IMR-90 (cell line): ENCODE measurements around the gene MAPKAPK5. TPM values are rescaled to one million over a fixed set of nuclear protein-coding genes. Genes with fewer than 3 reads are reported as not detected.

Source experiments
- ATAC-seq: fragments of 200-7000 bp; cut with Tn5 transposase; 2 replicates; pipeline ENCODE4 v1.9.1; 2020; ENCODE audit warnings: low read depth, mild to moderate bottlenecking, moderate library complexity
- BruUV-seq: library from RNA; stranded (reverse); fragments of 400-500 nt; replicated peaks from 2 replicates; lab custom pipeline; 2021; lab: Mats Ljungman, UMichigan
- CTCF ChIA-PET: fragments of 300-600 bp; formaldehyde crosslinking; extraction: SDS; loops from one replicate; lab custom pipeline; 2021; ENCODE audit warnings: antibody characterized with exemption; lab: Yijun Ruan, JAX
- POLR2A ChIA-PET: fragments of 300-600 bp; sonication (Branson Sonifier 250); formaldehyde crosslinking; loops from one replicate; lab custom pipeline; 2022; ENCODE audit warnings: antibody characterized with exemption; ENCODE audit not compliant: unreplicated experiment; lab: Charles Lee
- DNase-seq: peaks from one replicate; pipeline ENCODE4 v3.0.0; 2013
- H2AFZ ChIP-seq: replicated peaks from 2 replicates; pipeline ENCODE3; 2013; ENCODE audit warnings: low read length, mild to moderate bottlenecking; ENCODE audit not compliant: poor library complexity
- H2AK5ac ChIP-seq: 2 replicates; pipeline ENCODE4 v1.6.1; 2013; ENCODE audit warnings: low read depth, low read length, inconsistent platforms
- H2AK9ac ChIP-seq: replicated peaks from 2 replicates; pipeline ENCODE3; 2013; ENCODE audit warnings: mild to moderate bottlenecking, low read depth, low read length, moderate library complexity; ENCODE audit not compliant: poor library complexity
- H2BK120ac ChIP-seq: 2 replicates; pipeline ENCODE4 v1.6.1; 2013; ENCODE audit warnings: low read depth, low read length, inconsistent platforms
- H2BK15ac ChIP-seq: 3 replicates; pipeline ENCODE4 v1.6.1; 2013; ENCODE audit warnings: low read depth, low read length, inconsistent platforms
- H2BK20ac ChIP-seq: 2 replicates; pipeline ENCODE4 v1.6.1; 2013; ENCODE audit warnings: low read depth, mild to moderate bottlenecking, inconsistent platforms, low read length, moderate library complexity
- H2BK5ac ChIP-seq: 2 replicates; pipeline ENCODE4 v1.6.1; 2013; ENCODE audit warnings: mild to moderate bottlenecking, low read depth, low read length, inconsistent platforms; ENCODE audit not compliant: poor library complexity, severe bottlenecking
- H3K14ac ChIP-seq: replicated peaks from 2 replicates; pipeline ENCODE4 v1.6.1; 2013; ENCODE audit warnings: low read depth, low read length, inconsistent platforms
- H3K18ac ChIP-seq: 2 replicates; pipeline ENCODE4 v1.6.1; 2013; ENCODE audit warnings: low read depth, low read length, control low read depth
- H3K23ac ChIP-seq: 2 replicates; pipeline ENCODE4 v1.6.1; 2013; ENCODE audit warnings: low read depth, low read length, inconsistent platforms
- H3K27ac ChIP-seq: 2 replicates; pipeline ENCODE4 v1.5.1; 2013; ENCODE audit warnings: mild to moderate bottlenecking, control low read depth, low read length; ENCODE audit not compliant: insufficient read depth
- H3K27me3 ChIP-seq: 2 replicates; pipeline ENCODE4 v1.6.1; 2013; ENCODE audit warnings: low read length; ENCODE audit not compliant: control insufficient read depth, insufficient read depth
- H3K36me3 ChIP-seq: 2 replicates; pipeline ENCODE4 v1.6.1; 2013; ENCODE audit warnings: low read length, mixed read lengths; ENCODE audit not compliant: control insufficient read depth, insufficient read depth
- H3K4ac ChIP-seq: 2 replicates; pipeline ENCODE4 v1.6.1; 2013; ENCODE audit warnings: low read depth, low read length, inconsistent platforms
- H3K4me1 ChIP-seq: 2 replicates; pipeline ENCODE4 v1.6.1; 2013; ENCODE audit warnings: low read length, mixed read lengths; ENCODE audit not compliant: control insufficient read depth, insufficient read depth
- H3K4me2 ChIP-seq: 2 replicates; pipeline ENCODE4 v1.6.1; 2013; ENCODE audit warnings: low read depth, mild to moderate bottlenecking, control low read depth, low read length, moderate library complexity
- H3K4me3 ChIP-seq: 2 replicates; pipeline ENCODE4 v1.5.1; 2013; ENCODE audit warnings: low read depth, mild to moderate bottlenecking, control low read depth, low read length, moderate library complexity; ENCODE audit not compliant: insufficient read depth
- H3K56ac ChIP-seq: 2 replicates; pipeline ENCODE4 v1.6.1; 2013; ENCODE audit warnings: low read length, inconsistent platforms; ENCODE audit not compliant: insufficient read depth; ENCODE audit errors: extremely low read depth
- H3K79me1 ChIP-seq, 2 experiments: 2 replicates each; pipeline ENCODE4 v1.6.1; 2013; ENCODE audit warnings: low read length in 2 of 2, inconsistent platforms in 1 of 2, low read depth in 1 of 2
- H3K9ac ChIP-seq: 2 replicates; pipeline ENCODE4 v1.6.1; 2013; ENCODE audit warnings: low read depth, low read length, control low read depth
- H3K9me1 ChIP-seq: 2 replicates; pipeline ENCODE4 v1.6.1; 2013; ENCODE audit warnings: low read length, inconsistent platforms; ENCODE audit not compliant: insufficient read depth
- H3K9me3 ChIP-seq: 2 replicates; pipeline ENCODE4 v1.6.1; 2013; ENCODE audit warnings: low read length; ENCODE audit not compliant: control insufficient read depth, insufficient read depth
- H4K20me1 ChIP-seq: 2 replicates; pipeline ENCODE4 v1.6.1; 2013; ENCODE audit warnings: low read length, inconsistent platforms; ENCODE audit not compliant: insufficient read depth
- H4K5ac ChIP-seq: 2 replicates; pipeline ENCODE4 v1.6.1; 2013; ENCODE audit warnings: mild to moderate bottlenecking, low read depth, low read length, control low read depth
- H4K8ac ChIP-seq, 2 experiments: 2 replicates each; pipeline ENCODE4 v1.6.1; 2013; ENCODE audit warnings: low read depth in 2 of 2, low read length in 2 of 2, control low read depth in 1 of 2, inconsistent platforms in 1 of 2
- H4K91ac ChIP-seq: 2 replicates; pipeline ENCODE4 v1.6.1; 2013; ENCODE audit warnings: low read depth, low read length, inconsistent platforms; ENCODE audit not compliant: insufficient read depth
- CTCF ChIP-seq: conservative IDR thresholded peaks from 2 replicates; pipeline ENCODE4 v1.5.1; 2012; ENCODE audit warnings: mild to moderate bottlenecking, low read depth, low read length, improper control_type of control experiment
- MXI1 ChIP-seq: IDR thresholded peaks from 2 replicates; pipeline ENCODE4 v1.6.1; 2012; ENCODE audit warnings: low read depth, mild to moderate bottlenecking, low read length, moderate library complexity, borderline replicate concordance
- NFE2L2 ChIP-seq: fragments of 150-350 bp; IDR thresholded peaks from 2 replicates; pipeline ENCODE4 v1.6.1; 2016; ENCODE audit warnings: low read depth, mild to moderate bottlenecking, low read length
- RCOR1 ChIP-seq: IDR thresholded peaks from 2 replicates; pipeline ENCODE4 v1.6.1; 2012; ENCODE audit warnings: mild to moderate bottlenecking, low read length, improper control_type of control experiment; ENCODE audit not compliant: insufficient replicate concordance
- RFX5 ChIP-seq: IDR thresholded peaks from 2 replicates; pipeline ENCODE4 v1.8.0; 2012; ENCODE audit warnings: low read depth, mild to moderate bottlenecking, low read length, moderate library complexity
- WGBS, 2 experiments: methylation state at CpG; one replicate each; pipeline versions ENCODE4 v1.1.5 to v1.1.7; 2013; ENCODE audit warnings: missing lambda C conversion rate in 2 of 2; ENCODE audit not compliant: insufficient read length in 1 of 2; ENCODE audit errors: extremely low coverage in 2 of 2; 5-methylcytosine and 5-hydroxymethylcytosine counted together
- dilution Hi-C: fragments of 300-500 bp; cut with HindIII; formaldehyde crosslinking; loops from one replicate; pipeline ENCODE4 v1.14.3; 2018; ENCODE audit warnings: low sequenced_read_pairs; ENCODE audit not compliant: unreplicated experiment
- in situ Hi-C: fragments of 300-500 bp; cut with MboI; formaldehyde crosslinking; loops from 3 replicates; pipeline ENCODE4 v1.14.3; 2019; ENCODE audit warnings: low sequenced_read_pairs, inconsistent platforms, mixed read lengths
- intact Hi-C: fragments of 100-400 bp; cut with micrococcal nuclease; formaldehyde crosslinking; loops from 2 replicates; pipeline ENCODE4 v1.10.0; 2022
- polyA plus RNA-seq, 3 experiments: library from polyadenylated mRNA; depleted of rRNA; stranded (reverse); fragments of >200 nt; gene quantifications; 2 replicates each; pipeline ENCODE4 v1.2.3, GENCODE V29; 2012; ENCODE audit warnings: low replicate concordance in 1 of 3
- total RNA-seq: library from RNA; depleted of rRNA; stranded (reverse); fragments of >200 nt; gene quantifications from 2 replicates; pipeline ENCODE4 v1.2.3, GENCODE V29; 2012

MAPKAPK5 gene
- total and polyA plus RNA-seq, 2 of the 4 experiments (the other 2 are of a cell fraction): 35.0 to 44.6 TPM

GRCh38 chr12:111867531-111867930, 25.5 kb downstream of the MAPKAPK5 start:
- Histone ChIP-seq H3K4me2 (no peak overlapping the region), H2BK5ac (no peak overlapping the region), H3K4ac (no peak overlapping the region), H3K23ac (no peak overlapping the region), H3K18ac (no peak overlapping the region), H3K9ac (no peak overlapping the region), H3K9me3 (no peaks in the 10 kb centered on the region), H3K27ac (no peak overlapping the region), H4K5ac (no peak overlapping the region), H2BK120ac (no peak overlapping the region), H3K4me3 (no peak overlapping the region), H2BK20ac (no peak overlapping the region), H2AK5ac (no peak overlapping the region), H3K56ac (no peak overlapping the region), H2AFZ (no peak overlapping the region), H3K4me1 (no peaks in the 10 kb centered on the region), H2BK15ac (no peak overlapping the region), H4K91ac (no peak overlapping the region), H3K14ac (no peak overlapping the region), H3K27me3 (no peaks in the 10 kb centered on the region), H4K20me1 (peaks cover 9% of the 10 kb centered on the region), H4K8ac (no peak overlapping the region), H2AK9ac (no peak overlapping the region), H3K36me3 (peaks cover 32% of the 10 kb centered on the region), H3K79me1 (peaks cover 14 to 22% of the 10 kb centered on the region in 2 experiments), H3K9me1 (peaks cover 7% of the 10 kb centered on the region; the same call in 1 of the 2 replicates)
- in situ Hi-C loops (no loop called here), intact Hi-C loops (no loop called here), dilution Hi-C loops (no loop called here)
- no CpG with 5 or more reads among the region's 2 CpGs for WGBS, 2 experiments
- TF ChIP-seq CTCF (no peak), NFE2L2 (no peak), RFX5 (no peak), MXI1 (no peak), RCOR1 (no peak)
- no TSS peak for BruUV-seq
- ATAC-seq: no peak
- no peak for DNase-seq
- ChIA-PET CTCF (no interaction called here), POLR2A (no interaction called here)
